Parathyroid adenoma (tissue), 2 donors: ENCODE data around the gene TTC16.

ENCODE experiments used
- H2AFZ ChIP-seq: fragments of 300-600 bp; sonication (generic); one replicate; pipeline ENCODE4 v1.7.0; 2017; ENCODE audit warnings: antibody characterized with exemption, mild to moderate bottlenecking
- H3K27ac ChIP-seq: fragments of 300-600 bp; sonication (generic); one replicate; pipeline ENCODE4 v1.7.0; 2017
- H3K27me3 ChIP-seq: fragments of 300-600 bp; sonication (generic); one replicate; pipeline ENCODE4 v1.7.0; 2017; ENCODE audit warnings: low read length; ENCODE audit not compliant: control insufficient read depth, insufficient read depth
- H3K36me3 ChIP-seq: fragments of 300-600 bp; sonication (generic); one replicate; pipeline ENCODE4 v1.7.0; 2017; ENCODE audit warnings: low read length; ENCODE audit not compliant: control insufficient read depth, insufficient read depth
- H3K4me1 ChIP-seq: fragments of 300-600 bp; sonication (generic); one replicate; pipeline ENCODE4 v1.7.0; 2017; ENCODE audit warnings: control low read depth
- H3K4me2 ChIP-seq: fragments of 300-600 bp; sonication (generic); one replicate; pipeline ENCODE4 v1.7.0; 2017; ENCODE audit warnings: low read length
- H3K4me3 ChIP-seq: fragments of 300-600 bp; sonication (generic); one replicate; pipeline ENCODE4 v1.7.0; 2017; ENCODE audit warnings: low read depth, low read length
- H3K79me2 ChIP-seq: fragments of 300-600 bp; sonication (generic); one replicate; pipeline ENCODE4 v1.7.0; 2017; ENCODE audit warnings: control low read depth
- H3K9ac ChIP-seq: fragments of 300-600 bp; sonication (generic); one replicate; pipeline ENCODE4 v1.7.0; 2017; ENCODE audit warnings: mild to moderate bottlenecking
- H3K9me3 ChIP-seq: fragments of 300-600 bp; sonication (generic); one replicate; pipeline ENCODE4 v1.7.0; 2017; ENCODE audit warnings: low read length; ENCODE audit not compliant: control insufficient read depth
- CTCF ChIP-seq: fragments of 300-600 bp; sonication (generic); IDR thresholded peaks from one replicate; pipeline ENCODE4 v1.7.0; 2017; ENCODE audit warnings: antibody characterized with exemption, mild to moderate bottlenecking
- donor health status: primary hyperparathyroidism.

Gene TTC16

GRCh38 chr9:127776195-127776923 lies 60.5 kb downstream of the TTC16 start:
- no peaks in the 10 kb centered on the region for H3K36me3 ChIP-seq
- no peaks in the 10 kb centered on the region for H3K27me3 ChIP-seq
- H3K9me3 ChIP-seq = no peaks in the 10 kb centered on the region
- no peaks in the 10 kb centered on the region for H3K4me1 ChIP-seq
- H3K4me3 ChIP-seq = no peak overlapping the region
- no peak overlapping the region for H3K9ac ChIP-seq
- H3K79me2 ChIP-seq = no peaks in the 10 kb centered on the region
- H3K27ac ChIP-seq = no peak overlapping the region
- H2AFZ ChIP-seq = no peak overlapping the region
- no peak overlapping the region for H3K4me2 ChIP-seq
- no peak for TF ChIP-seq CTCF

- no peak for TF ChIP-seq CTCF
- Histone ChIP-seq H3K79me2 (no peaks in the 10 kb centered on the region), H3K4me3 (no peak overlapping the region), H3K4me1 (no peaks in the 10 kb centered on the region), H2AFZ (no peak overlapping the region), H3K9ac (no peak overlapping the region), H3K36me3 (no peaks in the 10 kb centered on the region), H3K9me3 (no peaks in the 10 kb centered on the region), H3K27ac (no peak overlapping the region), H3K4me2 (no peak overlapping the region), H3K27me3 (no peaks in the 10 kb centered on the region)
Observed at GRCh38 chr9:127776924-127777289, 61.0 kb downstream of the TTC16 start.

GRCh38 chr9:127777368-127777980 lies 61.6 kb downstream of the TTC16 start:
- H3K27ac ChIP-seq = no peak overlapping the region
- H2AFZ ChIP-seq = no peak overlapping the region
- no peak for TF ChIP-seq CTCF
- no peaks in the 10 kb centered on the region for H3K79me2 ChIP-seq
- no peak overlapping the region for H3K4me2 ChIP-seq
- no peak overlapping the region for H3K4me3 ChIP-seq
- no peaks in the 10 kb centered on the region for H3K9me3 ChIP-seq
- no peaks in the 10 kb centered on the region for H3K36me3 ChIP-seq
- H3K4me1 ChIP-seq = no peaks in the 10 kb centered on the region
- no peaks in the 10 kb centered on the region for H3K27me3 ChIP-seq
- no peak overlapping the region for H3K9ac ChIP-seq

GRCh38 chr9:127778280-127779135 lies 62.6 kb downstream of the TTC16 start, which contains the start of gene SH2D3C:
SH2D3C (minus strand) TSS chr9:127778666; CDS start chr9:127778627, 39 bp downstream.
- H3K79me2 ChIP-seq = no peaks in the 10 kb centered on the region
- TF ChIP-seq CTCF = no peak
- no peak within 1 kb of the TSS for H3K4me3 ChIP-seq
- H3K4me1 ChIP-seq = no peaks in the 10 kb centered on the region
- H3K27ac ChIP-seq = no peak within 1 kb of the TSS
- H2AFZ ChIP-seq = no peak within 1 kb of the TSS
- H3K36me3 ChIP-seq = no peaks in the 10 kb centered on the region
- no peaks in the 10 kb centered on the region for H3K9me3 ChIP-seq
- H3K9ac ChIP-seq = no peak within 1 kb of the TSS
- H3K4me2 ChIP-seq = no peak within 1 kb of the TSS
- no peaks in the 10 kb centered on the region for H3K27me3 ChIP-seq
